ENCODE results near the gene ZNF469. TPM values are rescaled to one million over a fixed set of nuclear protein-coding genes. Genes with fewer than 3 reads are reported as not detected.
A peak's percentile ranks its signal among the peaks of the same experiment; 100 is the strongest.

Gene ZNF469
- total RNA-seq, 2 donors from 2014 or later, result 4.5 to 11.3 TPM

GRCh38 chr16:88384222-88385111, 1.7 kb downstream of the ZNF469 start:
- H3K4me1 ChIP-seq (ENCODE audit: control insufficient read depth in 1 of 2, low read depth in 2 of 2), result peaks cover 8 to 34% of the 10 kb centered on the region in 2 donors
- H3K4me3 ChIP-seq, result peak overlapping the region; percentile 60
- TF ChIP-seq CTCF (IDR thresholded peaks at IDR 0.05), result no peak
- ATAC-seq (ENCODE audit: insufficient number of reproducible peaks, low FRiP score, low read depth) (no peak), DNase-seq (ENCODE audit: low spot score) (no peak)
- no peaks in the 10 kb centered on the region for H3K9me3 ChIP-seq
- no peaks in the 10 kb centered on the region for H3K27me3 ChIP-seq (replicated peaks; ENCODE audit: insufficient read depth)
- no peak overlapping the region for H3K27ac ChIP-seq
- no peaks in the 10 kb centered on the region for H3K36me3 ChIP-seq

- H3K27me3 ChIP-seq (replicated peaks; ENCODE audit: insufficient read depth), result no peaks in the 10 kb centered on the region
- ATAC-seq (ENCODE audit: insufficient number of reproducible peaks, low FRiP score, low read depth), result no peak
- no peak overlapping the region for H3K4me3 ChIP-seq
- DNase-seq (ENCODE audit: low spot score), result no peak
- H3K9me3 ChIP-seq, result no peaks in the 10 kb centered on the region
- H3K27ac ChIP-seq, result no peak overlapping the region
- no peak for TF ChIP-seq CTCF (IDR thresholded peaks at IDR 0.05)
- no peaks in the 10 kb centered on the region for H3K36me3 ChIP-seq
- H3K4me1 ChIP-seq (ENCODE audit: control insufficient read depth in 1 of 2, low read depth in 2 of 2), result peaks cover 8 to 34% of the 10 kb centered on the region in 2 donors
These were observed 2.4 kb downstream of the ZNF469 start for GRCh38 chr16:88385112-88385594.

GRCh38 chr16:88385831-88386815, 3.4 kb downstream of the ZNF469 start:
- Histone ChIP-seq H3K9me3 (no peaks in the 10 kb centered on the region), H3K36me3 (no peaks in the 10 kb centered on the region), H3K27ac (no peak overlapping the region), H3K27me3 (replicated peaks; ENCODE audit: insufficient read depth) (no peaks in the 10 kb centered on the region), H3K4me3 (no peak overlapping the region), H3K4me1 (ENCODE audit: control insufficient read depth in 1 of 2, low read depth in 2 of 2) (peaks cover 11 to 34% of the 10 kb centered on the region in 2 donors)
- no peak for ATAC-seq (ENCODE audit: insufficient number of reproducible peaks, low FRiP score, low read depth)
- TF ChIP-seq CTCF (IDR thresholded peaks at IDR 0.05), result no peak
- DNase-seq (ENCODE audit: low spot score), result no peak

- no peak for ATAC-seq (ENCODE audit: insufficient number of reproducible peaks, low FRiP score, low read depth)
- Histone ChIP-seq H3K4me3 (no peak overlapping the region), H3K27ac (peak overlapping the region in 1 of 2 donors; percentile 68), H3K27me3 (replicated peaks; ENCODE audit: insufficient read depth) (no peaks in the 10 kb centered on the region), H3K4me1 (ENCODE audit: control insufficient read depth in 1 of 2, low read depth in 2 of 2) (peaks cover 16 to 37% of the 10 kb centered on the region in 2 donors), H3K9me3 (no peaks in the 10 kb centered on the region), H3K36me3 (no peaks in the 10 kb centered on the region)
- no peak for DNase-seq (ENCODE audit: low spot score)
- TF ChIP-seq CTCF (IDR thresholded peaks at IDR 0.05), result no peak
These were observed 4.5 kb downstream of the ZNF469 start for GRCh38 chr16:88387180-88387765.

Data from thoracic aorta (tissue), 2 donors.